Peyer's patch (tissue), 4 donors: ENCODE data around the gene COBL.

ENCODE experiments used
- CTCF ChIP-seq, 6 experiments: fragments of 450-650 bp in 4 of 6; fragments of 200-600 bp in 2 of 6; sonication (generic) in 1 of 6; IDR thresholded peaks; one replicate each; pipeline ENCODE4 v1.5.1; 2017 to 2019; ENCODE audit warnings: antibody characterized with exemption in 6 of 6, mild to moderate bottlenecking in 3 of 6, moderate library complexity in 1 of 6
- POLR2A ChIP-seq, 2 donors: fragments of 450-650 bp; IDR thresholded peaks; one replicate each; pipeline ENCODE4 v1.5.1; 2017; ENCODE audit warnings: antibody characterized with exemption in 2 of 2, mild to moderate bottlenecking in 2 of 2, moderate library complexity in 2 of 2

GRCh38 chr7:51229106-51229537 lies 87.5 kb downstream of the COBL start:
- TF ChIP-seq CTCF (IDR thresholded peaks at IDR 0.05) (no peak), POLR2A (IDR thresholded peaks at IDR 0.05) (no peak)
